HG02840 (cell line): ENCODE data around the gene SERP1.
"Not testable (repeated sequence)": the region's sequence is repeated elsewhere in the genome, so short reads cannot be mapped to it uniquely, and the experiment has no call there.

Source experiments
- ATAC-seq: cut with Tn5 transposase; IDR thresholded peaks from one replicate; pipeline ENCODE4 v1.9.1; 2021; ENCODE audit warnings: mild to moderate bottlenecking, moderate library complexity, moderate number of reproducible peaks; ENCODE audit not compliant: unreplicated experiment, low FRiP score

Gene SERP1

DNA sequence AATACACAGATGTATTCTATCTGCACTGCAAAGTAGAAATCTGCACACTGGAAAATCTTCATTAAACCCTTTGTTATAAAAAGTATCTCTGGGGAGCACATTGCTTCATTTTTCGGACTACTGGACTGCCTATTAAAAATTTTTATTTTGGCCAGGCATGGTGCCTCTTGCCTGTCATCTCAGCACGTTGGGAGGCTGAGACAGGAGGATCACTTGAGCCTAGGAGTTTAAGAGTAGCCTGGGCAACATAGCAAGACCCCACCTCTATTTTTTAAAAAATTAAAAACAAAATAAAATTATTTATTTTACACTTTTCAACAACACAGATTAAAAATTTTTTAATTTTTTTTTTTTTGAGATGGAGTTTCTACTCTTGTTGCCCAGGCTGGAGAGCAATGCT lies 6.0 kb downstream of the SERP1 start:
- ATAC-seq, result no peak

- no peak for ATAC-seq
These were observed 7.7 kb downstream of the SERP1 start for GRCh38 chr3:150538324-150539208.

GRCh38 chr3:150535204-150535603 lies 11.1 kb downstream of the SERP1 start:
- no peak for ATAC-seq

DNA sequence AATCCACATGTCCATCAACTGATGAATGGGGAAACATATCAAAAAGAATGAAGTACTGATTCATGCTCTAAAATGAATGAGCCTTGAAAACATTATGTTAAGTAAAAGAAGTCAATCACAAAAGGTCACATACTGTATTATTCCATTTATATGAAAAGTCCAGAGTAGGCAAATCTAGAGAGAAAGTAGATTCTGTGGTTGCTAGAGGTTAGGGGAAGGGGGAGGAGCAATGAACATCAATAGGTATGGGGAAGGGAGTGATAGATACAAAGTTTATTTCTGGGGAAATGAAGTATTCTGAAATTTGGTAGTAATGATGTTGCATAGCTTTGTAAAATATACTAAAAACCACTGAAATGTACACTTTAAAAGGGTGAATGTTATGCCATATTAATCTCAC lies 14.5 kb downstream of the SERP1 start:
- ATAC-seq, result no peak

- no peak for ATAC-seq
These were observed 17.9 kb downstream of the SERP1 start for GRCh38 chr3:150528354-150528797.

DNA sequence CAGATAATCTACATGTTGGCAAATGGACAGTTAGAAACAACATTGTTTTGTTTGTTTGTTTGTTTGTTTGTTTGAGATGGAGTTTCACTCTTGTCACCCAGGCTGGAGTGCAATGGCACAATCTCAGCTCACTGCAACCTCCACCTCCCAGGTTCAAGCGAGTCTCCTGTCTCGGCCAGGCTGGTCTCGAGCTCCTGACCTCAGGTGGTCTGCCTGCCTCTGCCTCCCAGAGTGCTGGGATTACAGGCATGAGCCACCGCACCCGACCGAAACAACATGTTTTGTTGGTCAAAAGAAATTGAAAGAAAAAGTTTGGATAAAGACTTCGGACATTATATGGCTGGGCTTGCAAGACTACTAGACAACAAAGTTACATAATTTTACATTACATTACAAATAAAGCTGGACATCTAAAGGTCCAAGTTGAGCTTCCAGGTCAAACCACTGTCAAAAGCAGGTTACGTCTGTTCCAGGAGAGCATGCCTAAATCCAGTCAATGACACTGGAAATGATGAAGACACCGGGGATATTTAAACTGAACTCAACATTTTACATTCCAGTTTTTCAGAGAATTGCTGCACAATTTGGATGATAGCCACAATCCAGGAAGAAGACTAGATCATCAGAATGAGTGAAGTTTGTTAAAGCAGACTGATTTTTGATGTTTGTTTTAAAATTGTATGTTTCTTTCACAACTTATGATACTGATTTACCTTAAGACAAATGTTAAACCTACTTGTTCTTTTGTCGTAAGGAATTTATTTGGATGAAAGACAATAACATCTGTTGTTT lies 18.6 kb downstream of the SERP1 start:
- ATAC-seq, result no peak

DNA sequence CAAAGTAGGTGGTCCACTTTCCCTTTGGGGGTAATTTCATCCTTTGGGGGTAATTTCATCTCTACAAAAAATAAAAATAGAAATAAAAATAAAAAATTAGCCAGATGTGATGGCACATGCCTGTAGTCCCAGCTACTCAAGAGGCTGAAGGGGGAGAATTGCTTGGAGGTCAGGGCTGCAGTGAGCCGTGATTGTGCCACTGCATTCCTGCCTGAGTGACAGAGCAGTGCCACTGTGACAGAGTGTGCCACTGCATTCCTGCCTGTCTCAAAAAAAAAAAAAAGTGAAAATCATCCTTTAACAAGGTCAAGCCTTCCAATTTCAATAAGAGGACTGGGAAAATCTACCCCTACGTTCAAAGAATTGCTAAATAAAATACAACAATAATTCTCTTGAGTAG lies 22.8 kb downstream of the SERP1 start:
- no peak for ATAC-seq

DNA sequence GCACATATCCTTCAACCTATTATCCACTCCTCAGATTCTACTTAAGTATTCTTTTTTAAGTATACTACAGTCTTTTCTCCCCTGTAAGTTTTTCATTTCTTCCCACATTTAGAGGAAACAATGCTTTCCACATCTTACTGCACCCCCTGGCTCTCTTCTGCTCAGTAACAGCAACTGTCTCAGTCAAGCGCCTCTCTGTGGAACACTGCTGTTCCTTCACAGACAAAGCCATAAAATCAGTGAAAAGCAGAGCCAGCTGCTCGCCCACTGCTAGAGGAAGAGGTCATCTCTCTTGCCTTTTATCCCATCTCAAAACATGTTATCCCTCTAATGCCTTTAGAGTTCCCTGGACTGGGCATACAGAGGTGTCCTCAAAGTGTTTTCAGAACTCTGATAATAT lies 24.8 kb downstream of the SERP1 start:
- ATAC-seq, result no peak

- ATAC-seq, result no peak
These were observed 25.9 kb downstream of the SERP1 start for GRCh38 chr3:150520408-150520807.

GRCh38 chr3:150519026-150519425 lies 27.3 kb downstream of the SERP1 start:
- ATAC-seq, result no peak

GRCh38 chr3:150515210-150515609 lies 31.1 kb downstream of the SERP1 start:
- ATAC-seq, result no peak

DNA sequence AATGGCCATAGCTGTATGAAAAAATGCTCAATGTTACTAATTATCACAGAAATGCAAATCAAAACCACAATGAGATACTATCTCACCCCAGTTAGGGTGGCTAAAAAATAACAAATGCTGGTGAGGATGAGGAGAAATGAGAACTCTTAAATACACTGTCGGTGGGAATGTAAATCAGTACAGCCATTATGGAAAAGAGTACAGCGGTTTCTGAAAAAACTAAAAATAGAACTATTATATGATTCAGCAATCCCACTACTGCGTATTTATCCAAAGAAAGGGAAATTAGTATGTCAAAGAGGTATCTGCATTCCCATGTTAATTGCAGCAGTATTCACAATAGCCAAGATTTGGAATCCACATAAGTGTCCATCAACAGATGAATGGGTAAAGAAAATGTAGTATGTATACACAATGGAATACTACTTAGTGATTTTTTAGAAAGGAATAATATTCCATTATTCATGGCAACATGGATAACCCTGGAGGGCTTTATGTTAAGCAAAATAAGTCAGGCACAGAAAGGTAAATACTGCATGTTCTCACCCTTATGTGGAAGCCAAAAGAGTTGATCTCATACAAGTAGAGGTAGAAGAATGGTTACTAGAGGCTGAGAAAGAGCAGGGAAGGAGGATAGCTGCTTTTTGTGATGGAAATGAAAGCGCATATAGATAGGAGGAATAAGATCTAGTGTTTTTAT lies 35.0 kb downstream of the SERP1 start:
- no peak for ATAC-seq

DNA sequence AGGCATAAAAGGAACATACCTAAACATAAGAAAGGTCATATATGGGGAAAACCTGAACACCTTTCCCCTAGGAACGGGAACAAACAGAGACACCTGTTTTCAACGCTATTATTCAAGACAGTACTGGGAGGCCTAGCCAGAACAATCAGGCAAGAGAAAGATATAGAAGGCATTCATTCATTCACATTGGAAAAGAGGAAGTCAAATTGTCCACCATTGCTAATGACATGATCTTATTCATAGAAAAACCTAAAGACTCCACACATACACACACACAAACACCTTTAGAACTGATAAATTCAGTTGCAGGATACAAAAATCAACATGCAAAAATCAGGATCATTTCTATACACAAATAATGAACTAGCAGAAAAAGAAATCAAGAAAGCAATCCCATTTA lies 36.5 kb downstream of the SERP1 start:
- ATAC-seq, result no peak

GRCh38 chr3:150508401-150508800 lies 37.9 kb downstream of the SERP1 start:
- no peak for ATAC-seq

DNA sequence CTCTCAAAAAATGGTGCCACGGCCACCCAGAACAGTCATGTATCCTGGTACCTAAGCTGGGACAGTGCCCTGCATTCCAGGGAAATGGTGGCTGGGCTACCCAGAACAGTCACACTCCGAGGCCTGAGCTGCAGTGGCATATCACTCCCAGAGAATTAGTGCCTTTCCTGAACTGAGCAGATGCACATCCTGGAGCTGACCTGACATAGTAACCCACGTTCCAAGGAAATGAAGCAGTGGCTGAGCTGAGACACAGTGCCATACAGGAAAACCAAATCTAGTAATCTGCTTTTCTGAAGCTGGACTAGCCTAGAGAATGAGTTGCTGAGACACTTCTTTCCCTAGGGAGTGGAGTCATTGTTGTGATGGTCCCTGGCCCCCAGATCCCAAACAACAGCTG lies 41.8 kb downstream of the SERP1 start:
- ATAC-seq, result no peak

DNA sequence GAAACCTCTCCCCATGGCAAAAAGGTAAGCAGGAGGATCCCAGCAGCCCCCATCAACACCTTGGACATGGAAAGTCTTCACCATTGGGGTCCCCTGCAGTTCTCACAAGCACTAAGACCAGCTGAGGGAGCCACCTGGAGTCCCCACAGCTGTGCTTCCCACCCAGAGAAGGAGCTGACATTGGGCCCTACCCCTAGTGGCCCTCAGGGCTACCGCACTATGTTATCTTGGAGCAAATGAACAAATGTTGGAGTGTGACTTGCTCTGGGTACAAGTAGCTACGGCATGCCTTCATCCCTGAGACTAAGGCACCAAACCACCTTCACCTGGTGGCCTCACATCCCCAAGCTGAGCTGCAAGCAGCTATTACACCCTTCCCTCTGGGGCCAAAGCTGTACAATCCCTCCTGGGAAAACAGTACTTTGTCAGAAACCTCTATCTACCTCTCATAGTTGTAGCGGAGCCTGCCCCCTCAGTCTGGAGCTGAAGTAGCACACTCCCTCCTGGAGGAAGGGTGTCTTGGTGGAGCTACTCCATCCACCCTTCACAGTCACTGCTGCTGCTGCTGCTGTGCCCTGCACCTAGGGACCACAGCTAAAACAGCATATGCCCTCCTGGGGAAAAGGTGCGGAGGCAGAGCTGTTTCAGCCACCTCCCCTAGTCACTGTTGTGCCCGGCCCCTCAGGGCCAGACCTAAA lies 42.7 kb downstream of the SERP1 start:
- no peak for ATAC-seq

GRCh38 chr3:150500960-150501359 lies 45.3 kb downstream of the SERP1 start:
- ATAC-seq, result not testable (repeated sequence)

DNA sequence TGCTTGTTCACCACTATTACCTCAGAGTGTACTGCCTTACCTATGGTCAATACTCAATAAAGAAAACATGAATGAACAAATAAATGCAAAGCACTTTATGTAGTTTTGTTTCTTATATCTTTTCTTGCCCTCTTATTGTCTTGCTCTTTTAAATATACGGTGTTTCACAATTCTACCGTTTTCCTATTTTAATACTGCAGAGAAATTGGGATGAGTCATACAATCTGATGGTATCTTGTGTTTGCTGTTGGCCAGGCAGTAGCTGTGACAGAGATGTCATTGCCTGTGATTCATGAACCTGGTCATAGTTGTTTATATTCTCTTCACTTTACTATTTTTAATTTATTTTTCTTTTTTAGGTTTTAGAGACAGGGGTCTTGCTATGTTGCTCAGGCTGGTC lies 48.3 kb downstream of the SERP1 start:
- ATAC-seq, result no peak

- no peak for ATAC-seq
These were observed 50.6 kb downstream of the SERP1 start for GRCh38 chr3:150495563-150496168.

DNA sequence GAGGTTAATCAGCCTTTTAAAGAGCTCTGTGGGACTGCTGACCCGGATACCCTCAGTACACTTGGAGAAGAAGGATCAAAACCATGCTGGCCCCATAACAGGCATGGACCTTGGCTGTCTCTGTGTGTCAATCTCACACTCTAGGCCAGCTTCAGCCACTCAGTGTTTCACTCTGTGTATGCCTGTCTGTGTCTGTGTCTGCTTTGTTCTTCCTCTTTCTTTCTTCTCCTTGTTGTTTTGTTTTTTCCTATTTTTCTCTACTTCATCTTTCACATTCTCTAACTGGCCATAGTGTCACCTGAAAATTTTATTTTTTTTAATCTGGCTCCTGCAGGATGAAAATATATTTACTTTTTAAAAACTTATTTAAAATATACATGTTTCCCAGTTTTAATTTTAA lies 51.1 kb downstream of the SERP1 start:
- no peak for ATAC-seq
